Psoas muscle (tissue), 8 donors: ENCODE measurements around the gene SYT9. TPM values are rescaled to one million over a fixed set of nuclear protein-coding genes. Genes with fewer than 3 reads are reported as not detected.
"Not testable (repeated sequence)": the region's sequence is repeated elsewhere in the genome, so short reads cannot be mapped to it uniquely, and the experiment has no call there.

ENCODE experiments used
- ATAC-seq, 4 donors: fragments of 200-7000 bp; cut with Tn5 transposase; one replicate each; pipeline ENCODE4 v1.9.1; 2020; ENCODE audit warnings: moderate library complexity in 3 of 4, mild to moderate bottlenecking in 2 of 4
- DNase-seq, 2 donors: peaks; one replicate each; pipeline ENCODE4 v3.0.0-alpha.2; 2020
- H3K27ac ChIP-seq: fragments of 200-600 bp; one replicate; pipeline ENCODE4 v1.8.0; 2022
- H3K27me3 ChIP-seq, 3 donors: fragments of 200-600 bp in 1 of 3; one replicate each; pipeline versions ENCODE4 v1.6.1 to v1.8.0; 2013 to 2022; ENCODE audit warnings: low read length in 2 of 3, mild to moderate bottlenecking in 2 of 3, moderate library complexity in 1 of 3; ENCODE audit not compliant: insufficient read depth in 3 of 3
- H3K36me3 ChIP-seq, 2 donors: fragments of 200-600 bp in 1 of 2; one replicate each; pipeline versions ENCODE4 v1.6.1 to v1.8.0; 2013 to 2022; ENCODE audit warnings: low read depth in 1 of 2, mild to moderate bottlenecking in 1 of 2, moderate library complexity in 1 of 2; ENCODE audit not compliant: insufficient read depth in 1 of 2
- H3K4me1 ChIP-seq: fragments of 200-600 bp; one replicate; pipeline ENCODE4 v1.8.0; 2022
- H3K4me3 ChIP-seq: fragments of 200-600 bp; one replicate; pipeline ENCODE4 v1.8.0; 2022; ENCODE audit warnings: mild to moderate bottlenecking
- H3K9me3 ChIP-seq: fragments of 200-600 bp; one replicate; pipeline ENCODE4 v1.8.0; 2022
- CTCF ChIP-seq: fragments of 200-600 bp; IDR thresholded peaks from one replicate; pipeline ENCODE4 v1.8.0; 2022; ENCODE audit warnings: antibody characterized with exemption
- WGBS, 3 donors: extraction: QIAGEN DNeasy Blood & Tissue Kit; methylation state at CpG; one replicate each; pipeline versions ENCODE4 v1.1.6 to v1.1.7; 2013; 5-methylcytosine and 5-hydroxymethylcytosine counted together
- intact Hi-C, 2 donors: fragments of 100-400 bp; cut with DNase I; formaldehyde crosslinking; loops; one replicate each; pipeline versions ENCODE4 v1.11.0 to v1.14.2; 2022
- polyA plus RNA-seq, 3 donors: library from polyadenylated mRNA; stranded (reverse); fragments of 200-250 nt; gene quantifications; one replicate each; pipeline ENCODE4 v1.2.3, GENCODE V29; 2013
- total RNA-seq, 4 donors: library from RNA; stranded (reverse); fragmentation: NEBNext Ultra II Directional in 2 of 4; extraction: Animal tissue kit (Norgen Biotek cat#: 25700) in 2 of 4; gene quantifications; one replicate each; pipeline versions ENCODE4 v1.2.1 to v1.2.4, GENCODE V29; 2021 to 2023
- donor health status: healthy with polysubstance abuse.
- donor health status: DM: no; HTN: no; CAD: no; lungs with moderate emphysema.
- donor health status: Bipolar disorder and iron deficiency.
- donor health status: healthy.
- donor health status: DM: yes; HTN: yes; CAD: no.
- donor health status: DM: no; HTN: no; CAD: no.
- donor health status: DM: no; HTN: no; CAD: no.
- donor health status: DM: yes; HTN: yes; CAD: no.

SYT9 gene
- total and polyA plus RNA-seq, 7 donors, result 0.03 TPM; not detected in 5

DNA sequence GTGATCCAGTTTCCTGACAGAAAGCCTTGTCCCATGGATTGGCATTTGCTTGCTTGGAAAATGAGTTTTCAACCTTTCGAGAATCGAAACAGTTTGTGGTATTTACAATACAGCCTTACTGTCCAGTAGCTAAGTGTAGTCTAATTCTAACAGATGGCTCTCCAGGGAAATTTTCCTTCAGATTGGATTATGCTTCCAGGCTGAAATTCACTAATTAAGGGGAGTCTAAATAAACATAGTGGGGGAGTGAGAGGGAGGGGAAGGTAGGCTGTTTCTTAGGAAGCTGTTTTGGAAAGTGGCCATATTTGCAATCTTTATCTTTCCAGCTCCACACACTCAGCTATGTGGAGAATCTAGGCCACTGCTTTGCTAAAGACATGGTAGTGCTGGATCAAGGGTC, 81.3 kb downstream of the SYT9 start:
- no peak for ATAC-seq
- intact Hi-C loops, result no loop called here
- DNase-seq, result no peak
- H3K27ac ChIP-seq, result no peak overlapping the region
- H3K36me3 ChIP-seq, result no peaks in the 10 kb centered on the region
- peaks cover 5% of the 10 kb centered on the region for H3K9me3 ChIP-seq
- 80 to 85% (median 83%) methylated on average over 2 of the region's 2 CpGs for WGBS, 3 donors
- no peaks in the 10 kb centered on the region for H3K4me1 ChIP-seq
- no peak for TF ChIP-seq CTCF
- H3K27me3 ChIP-seq, result peaks cover 0 to 4% (median 0%) of the 10 kb centered on the region in 3 donors
- no peak overlapping the region for H3K4me3 ChIP-seq

DNA sequence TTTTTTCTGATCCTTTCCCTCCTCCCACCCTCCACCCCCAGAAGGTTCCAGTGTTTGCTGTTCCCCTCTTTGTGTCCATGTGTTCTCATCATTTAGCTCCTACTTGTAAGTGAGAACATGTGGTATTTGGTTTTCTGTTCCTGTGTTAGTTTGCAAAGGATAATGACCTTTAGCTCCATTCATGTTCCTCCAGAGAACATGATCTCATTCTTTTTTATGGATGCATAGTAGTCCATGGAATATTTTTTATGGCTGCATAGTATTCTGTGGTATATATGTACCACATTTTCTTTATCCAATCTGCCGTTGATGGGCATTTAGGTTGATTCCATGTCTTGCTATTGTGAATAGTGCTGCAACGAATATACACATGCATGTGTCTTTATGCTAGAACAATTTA, 83.7 kb downstream of the SYT9 start:
- H3K27me3 ChIP-seq, H3K4me3 ChIP-seq, H3K9me3 ChIP-seq, ATAC-seq, intact Hi-C loops, H3K36me3 ChIP-seq, DNase-seq, H3K27ac ChIP-seq, H3K4me1 ChIP-seq: not testable (repeated sequence)
- WGBS, 3 donors, result 60 to 90% (median 70%) methylated on average over 2 of the region's 2 CpGs

DNA sequence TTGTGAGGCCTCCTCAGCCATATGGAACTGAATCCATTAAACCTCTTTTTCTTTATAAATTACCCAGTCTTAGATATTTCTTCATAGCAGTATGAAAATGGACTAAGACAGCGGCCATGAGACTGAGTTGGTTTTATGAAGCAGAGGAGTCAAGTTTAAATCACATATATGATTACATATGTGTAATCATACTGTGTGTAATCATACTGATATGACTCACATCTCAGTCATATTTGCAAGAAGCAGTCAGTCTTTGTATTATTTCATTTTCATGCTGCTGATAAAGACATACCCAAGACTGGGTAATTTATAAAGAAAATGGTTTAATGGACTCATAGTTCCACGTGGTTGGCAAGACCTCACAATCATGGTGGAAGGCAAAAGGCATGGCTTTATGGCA, 89.8 kb downstream of the SYT9 start:
- no peak overlapping the region for H3K4me3 ChIP-seq
- no peak for TF ChIP-seq CTCF
- H3K36me3 ChIP-seq, result no peaks in the 10 kb centered on the region
- H3K4me1 ChIP-seq, result no peaks in the 10 kb centered on the region
- no peaks in the 10 kb centered on the region for H3K9me3 ChIP-seq
- WGBS, 3 donors, result 69 to 81% (median 70%) methylated on average over 2 of the region's 2 CpGs
- no peak for ATAC-seq
- H3K27ac ChIP-seq, result no peak overlapping the region
- H3K27me3 ChIP-seq, result no peaks in the 10 kb centered on the region
- intact Hi-C loops, result no loop called here
- no peak for DNase-seq

- 63 to 70% (median 65%) methylated on average over 6 of the region's 6 CpGs for WGBS, 3 donors
Measured at GRCh38 chr11:7347611-7348431, 96.1 kb downstream of the SYT9 start.

More at GRCh38 chr11:7347611-7348431, 96.1 kb downstream of the SYT9 start:
- Histone ChIP-seq H3K27me3 (no peaks in the 10 kb centered on the region), H3K4me3 (no peak overlapping the region), H3K36me3 (no peaks in the 10 kb centered on the region), H3K27ac (no peak overlapping the region), H3K9me3 (no peaks in the 10 kb centered on the region), H3K4me1 (no peaks in the 10 kb centered on the region)
- intact Hi-C loops, result loop anchor here in 1 of 2 donors (5.0 kb wide), 1 partner anchor 354 kb away; no protein-coding TSS in a partner anchor
- ATAC-seq (no peak), DNase-seq (no peak)
- no peak for TF ChIP-seq CTCF
